ENCODE data around the gene TBC1D1.

Gene TBC1D1

GRCh38 chr4:37951461-37952352, 60.8 kb downstream of the TBC1D1 start:
- no peak for TF ChIP-seq CTCF (conservative IDR thresholded peaks at IDR 0.05; ENCODE audit: low read length)
- no peak for DNase-seq (ENCODE audit: low read depth)
- no peak overlapping the region for H3K4me3 ChIP-seq (ENCODE audit: low read length)

- no peak overlapping the region for H3K4me3 ChIP-seq (ENCODE audit: low read length)
- no peak for DNase-seq (ENCODE audit: low read depth)
- TF ChIP-seq CTCF (conservative IDR thresholded peaks at IDR 0.05; ENCODE audit: low read length), result no peak
Measured at GRCh38 chr4:37953156-37953555, 62.3 kb downstream of the TBC1D1 start.

GRCh38 chr4:37953620-37954293, 62.9 kb downstream of the TBC1D1 start:
- no peak for DNase-seq (ENCODE audit: low read depth)
- no peak overlapping the region for H3K4me3 ChIP-seq (ENCODE audit: low read length)
- TF ChIP-seq CTCF (conservative IDR thresholded peaks at IDR 0.05; ENCODE audit: low read length), result no peak

GRCh38 chr4:37956941-37957340, 66.1 kb downstream of the TBC1D1 start:
- no peak overlapping the region for H3K4me3 ChIP-seq (ENCODE audit: low read length)
- no peak for TF ChIP-seq CTCF (conservative IDR thresholded peaks at IDR 0.05; ENCODE audit: low read length)

GRCh38 chr4:37958932-37959331, 68.0 kb downstream of the TBC1D1 start:
- no peak for DNase-seq (ENCODE audit: low read depth)
- no peak for TF ChIP-seq CTCF (conservative IDR thresholded peaks at IDR 0.05; ENCODE audit: low read length)
- no peak overlapping the region for H3K4me3 ChIP-seq (ENCODE audit: low read length)

More at GRCh38 chr4:37956941-37957340, 66.1 kb downstream of the TBC1D1 start:
- no peak for DNase-seq (ENCODE audit: low read depth)

- no peak for DNase-seq (ENCODE audit: low read depth)
- TF ChIP-seq CTCF (conservative IDR thresholded peaks at IDR 0.05; ENCODE audit: low read length), result no peak
- no peak within 1 kb of the TSS for H3K4me3 ChIP-seq (ENCODE audit: low read length)
Measured at GRCh38 chr4:37960098-37960497, 69.2 kb downstream of the TBC1D1 start, which contains the start of gene PTTG2. PTTG2 (plus strand) TSS chr4:37960398; CDS start chr4:37960435, 37 bp downstream.

Data from AG10803 (cell line).